ENCODE results near the gene BAIAP2L1.

BAIAP2L1 gene

GRCh38 chr7:98289333-98289875 lies 111.5 kb downstream of the BAIAP2L1 start:
- no peak for DNase-seq

GRCh38 chr7:98288064-98288823 lies 112.6 kb downstream of the BAIAP2L1 start:
- no peak for DNase-seq

GRCh38 chr7:98287486-98287959 lies 113.4 kb downstream of the BAIAP2L1 start:
- DNase-seq: no peak

DNA sequence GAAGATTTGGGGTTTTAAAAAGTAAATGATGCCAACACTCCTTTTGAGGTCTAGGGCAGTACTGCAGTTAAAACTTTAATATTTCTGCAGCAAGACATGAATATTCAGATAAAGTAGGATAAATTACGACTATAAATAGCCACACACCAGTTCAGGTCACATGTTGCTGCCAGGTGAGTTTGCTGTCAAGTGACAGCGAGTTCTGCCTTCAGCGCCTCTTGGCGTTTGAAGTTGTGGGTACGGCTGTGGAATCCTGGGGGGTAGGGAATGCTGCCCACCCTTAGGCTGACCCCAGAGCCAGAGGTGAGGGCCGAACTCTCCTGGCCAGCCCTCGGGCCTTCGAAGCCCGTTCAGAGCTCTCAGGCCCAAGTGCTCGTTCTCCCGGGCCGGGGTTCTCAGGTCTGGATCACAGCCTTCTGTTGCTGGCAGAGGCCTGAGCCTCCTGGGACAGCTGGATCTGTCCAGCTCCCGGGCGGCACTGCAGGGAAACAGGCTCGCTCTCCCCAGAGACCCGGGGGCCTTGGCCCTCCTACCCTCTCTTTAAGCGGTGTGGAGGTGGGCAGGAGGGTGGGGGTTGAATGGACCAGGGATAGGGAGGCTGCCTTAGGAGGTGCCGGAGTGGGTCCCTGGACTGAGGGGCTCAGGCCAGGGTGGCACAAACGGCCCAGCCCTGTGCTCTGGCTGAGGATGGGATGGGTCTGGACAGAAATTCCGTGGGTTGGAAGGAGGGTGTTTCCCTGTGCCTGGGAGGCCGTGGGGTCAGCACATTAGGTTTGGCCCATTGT lies 114.0 kb downstream of the BAIAP2L1 start:
- no peak for DNase-seq

DNA sequence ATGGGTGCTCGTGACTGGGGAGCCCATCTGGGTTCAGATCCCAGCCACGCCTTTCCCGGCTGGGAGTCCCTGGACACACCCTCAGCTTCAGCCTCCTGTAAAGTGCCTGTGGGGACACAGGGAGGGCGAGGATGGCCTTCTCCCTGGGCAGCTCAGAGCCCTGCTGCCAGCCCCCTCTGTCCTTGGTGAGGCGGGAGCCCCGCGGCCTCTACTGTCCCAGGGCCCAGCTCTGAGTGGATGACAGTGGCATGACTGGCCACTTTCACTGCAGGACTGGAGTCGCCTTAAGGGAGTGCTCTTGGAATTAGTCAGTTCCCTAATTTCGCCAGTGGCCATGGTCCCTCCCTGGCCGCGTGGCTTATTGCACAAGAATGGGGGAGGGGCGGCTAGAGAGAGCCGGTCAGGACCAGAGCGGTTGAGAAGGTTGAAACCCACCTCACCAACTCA lies 114.8 kb downstream of the BAIAP2L1 start:
- no peak for DNase-seq

GRCh38 chr7:98285157-98286092 lies 115.5 kb downstream of the BAIAP2L1 start:
- no peak for DNase-seq

- no peak for DNase-seq
Measured at GRCh38 chr7:98284335-98285036, 116.4 kb downstream of the BAIAP2L1 start.

DNA sequence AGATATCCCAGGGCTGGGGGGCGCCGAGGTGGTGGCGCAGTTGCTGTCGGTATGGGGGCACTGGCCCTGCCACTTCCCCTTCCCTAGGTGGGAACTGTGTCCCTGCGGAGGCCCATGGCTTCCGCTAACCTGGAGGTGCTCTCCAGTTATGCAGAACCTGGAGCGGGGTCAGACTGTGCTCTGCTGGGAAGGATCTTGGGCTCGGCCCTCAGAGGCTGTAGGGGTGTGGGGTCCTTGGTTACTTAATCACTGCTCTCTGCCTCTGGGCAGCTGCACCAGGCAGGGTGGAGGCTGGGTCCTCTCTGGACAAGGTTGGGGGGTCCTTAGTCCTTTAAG lies 117.0 kb downstream of the BAIAP2L1 start:
- no peak for DNase-seq

- no peak for DNase-seq
Measured at GRCh38 chr7:98283127-98283886, 117.6 kb downstream of the BAIAP2L1 start.

- no peak for DNase-seq
Measured at GRCh38 chr7:98282703-98283102, 118.2 kb downstream of the BAIAP2L1 start.

DNA sequence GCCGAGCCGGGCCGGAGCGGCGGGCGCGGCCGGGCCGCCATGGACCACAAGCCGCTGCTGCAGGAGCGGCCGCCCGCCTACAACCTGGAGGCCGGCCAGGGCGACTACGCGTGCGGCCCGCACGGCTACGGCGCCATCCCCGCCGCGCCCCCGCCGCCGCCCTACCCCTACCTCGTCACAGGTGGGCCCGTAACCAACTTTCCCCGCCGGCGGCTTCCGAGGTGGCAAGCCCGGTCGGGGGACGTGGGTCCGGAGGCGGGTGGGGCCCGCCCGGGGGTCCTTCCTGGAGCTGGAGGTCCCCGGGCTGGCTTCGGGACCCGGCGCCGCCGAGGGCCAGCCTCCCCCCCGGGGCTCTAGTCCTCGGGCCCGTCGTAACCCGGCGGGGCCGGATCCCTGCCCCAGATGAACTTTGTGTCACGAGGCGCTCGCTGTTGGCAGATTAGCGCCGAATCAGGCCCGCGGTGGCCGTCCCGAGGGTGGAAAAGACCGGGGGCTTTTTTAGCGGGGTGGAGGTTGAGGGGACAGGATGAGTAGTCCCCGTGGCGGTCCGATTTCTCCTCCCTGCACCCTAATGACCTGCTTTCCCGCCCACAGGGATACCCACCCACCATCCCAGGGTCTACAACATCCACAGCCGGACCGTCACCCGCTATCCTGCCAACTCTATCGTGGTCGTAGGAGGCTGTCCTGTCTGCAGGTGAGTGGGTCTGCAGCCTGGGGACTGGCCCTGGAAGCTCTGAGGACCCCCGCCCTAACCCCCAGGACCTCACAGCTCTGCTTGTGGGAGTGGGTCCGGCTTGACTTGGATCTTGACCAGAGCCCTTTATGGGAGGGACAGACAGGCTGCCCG lies 118.9 kb downstream of the BAIAP2L1 start:
- DNase-seq: peak; percentile 37 to 48

- DNase-seq: peak; percentile 90 to 92
Measured at GRCh38 chr7:98280791-98281756, 119.8 kb downstream of the BAIAP2L1 start, which contains the start of gene BRI3. Gene BRI3 (plus strand): TSS chr7:98281686. CDS start chr7:98281796, 110 bp downstream.

GRCh38 chr7:98280296-98280695 lies 120.6 kb downstream of the BAIAP2L1 start:
- DNase-seq: no peak

GRCh38 chr7:98278936-98279335 lies 122.0 kb downstream of the BAIAP2L1 start:
- no peak for DNase-seq

GRCh38 chr7:98278408-98278807 lies 122.5 kb downstream of the BAIAP2L1 start:
- no peak for DNase-seq

GRCh38 chr7:98276241-98276761 lies 124.6 kb downstream of the BAIAP2L1 start:
- DNase-seq: no peak

- DNase-seq: no peak
Measured at GRCh38 chr7:98267303-98267702, 133.6 kb downstream of the BAIAP2L1 start.

DNA sequence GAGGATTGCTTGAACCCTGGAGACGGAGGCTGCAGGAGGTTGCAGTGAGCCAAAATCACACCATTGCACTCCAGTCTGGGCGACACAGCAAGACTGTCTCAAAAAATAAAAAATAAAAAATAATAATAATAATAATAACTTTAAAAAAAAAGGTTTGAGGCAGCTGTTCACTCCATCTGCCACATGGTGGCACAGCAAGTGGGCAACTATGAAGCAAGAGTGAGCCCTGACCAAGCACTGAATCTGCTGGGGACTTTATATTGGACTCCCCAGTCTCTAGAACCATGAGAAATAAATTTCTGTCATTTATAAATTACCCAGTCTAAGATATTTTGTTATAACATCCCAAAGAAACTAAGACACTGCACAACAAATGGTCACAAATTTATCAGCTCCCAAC lies 134.1 kb downstream of the BAIAP2L1 start:
- no peak for DNase-seq

GRCh38 chr7:98265841-98266271 lies 135.0 kb downstream of the BAIAP2L1 start:
- DNase-seq: no peak

Data from activated CD4-positive, alpha-beta T cell treated with anti-CD3 and anti-CD28 coated beads for 4 hours (primary cell).